ENCODE results near the gene PCDH12. TPM values are rescaled to one million over a fixed set of nuclear protein-coding genes. Genes with fewer than 3 reads are reported as not detected.

PCDH12 gene
- polyA plus RNA-seq, 1 experiment, result not detected

- Histone ChIP-seq H3K27ac (ENCODE audit: low read depth, low read length) (no peak overlapping the region), H3K9me3 (ENCODE audit: control insufficient read depth, insufficient read depth, low read length) (no peaks in the 10 kb centered on the region), H3K27me3 (ENCODE audit: control insufficient read depth, insufficient read depth, low read length) (peaks cover 7% of the 10 kb centered on the region), H3K4me3 (ENCODE audit: low read depth, low read length) (no peak overlapping the region)
- CTCF ChIA-PET, result interaction anchor here (0.9 to 10.2 kb wide), 5 partner anchors 10 to 280 kb away, joined by 3 to 80 read pairs (median 3); partner anchors contain the start of genes DELE1 and RNF14
- no peak for DNase-seq (ENCODE audit: low read depth, low spot score)
- TF ChIP-seq CTCF (IDR thresholded peaks at IDR 0.05; ENCODE audit: low read depth, low read length), result no peak
- POLR2A ChIA-PET, result interaction anchor here (1.2 kb wide), 1 partner anchor 17 kb away, joined by 3 read pairs; no protein-coding TSS in a partner anchor
Observed at GRCh38 chr5:141944076-141944475, 13.9 kb downstream of the PCDH12 start.

DNA sequence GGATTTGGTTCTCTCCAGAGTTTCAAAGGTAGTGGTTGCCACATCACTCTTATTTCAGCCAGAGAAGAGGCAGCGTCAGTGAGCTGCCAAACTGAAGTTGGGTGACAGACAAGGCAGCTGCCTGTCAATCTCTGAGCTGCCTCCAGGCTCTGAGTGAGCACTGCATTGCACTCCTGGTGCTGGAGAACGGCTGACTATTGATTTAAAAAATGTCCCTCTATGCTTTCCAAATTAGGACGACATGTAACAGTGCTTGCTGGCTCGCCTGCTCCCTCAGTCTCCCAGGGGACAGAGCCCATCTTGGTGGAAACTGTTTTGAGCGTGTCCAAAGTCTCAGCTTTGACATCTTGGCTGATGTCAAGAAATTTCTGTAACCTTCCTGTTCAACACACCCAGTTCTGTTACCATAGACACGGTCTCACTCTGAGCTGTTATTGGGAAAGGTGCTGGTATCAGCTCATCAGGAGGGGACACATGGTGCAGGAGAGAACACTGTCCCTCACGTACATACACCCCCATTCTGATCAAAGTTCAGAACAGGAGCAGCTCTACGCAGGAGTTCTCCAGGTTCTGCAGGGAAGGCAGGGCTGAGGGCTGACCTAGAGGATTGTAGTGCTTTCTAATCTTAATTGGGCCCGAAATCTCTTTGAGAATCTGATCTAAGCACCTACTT lies 15.7 kb downstream of the PCDH12 start:
- Histone ChIP-seq H3K27me3 (ENCODE audit: control insufficient read depth, insufficient read depth, low read length) (peaks cover 4% of the 10 kb centered on the region), H3K4me3 (ENCODE audit: low read depth, low read length) (no peak overlapping the region), H3K9me3 (ENCODE audit: control insufficient read depth, insufficient read depth, low read length) (no peaks in the 10 kb centered on the region), H3K27ac (ENCODE audit: low read depth, low read length) (no peak overlapping the region)
- no peak for DNase-seq (ENCODE audit: low read depth, low spot score)
- ChIA-PET POLR2A (interaction anchor here (0.7 kb wide), 1 partner anchor 19 kb away, joined by 4 read pairs; the partner anchor contains the start of gene DELE1), CTCF (interaction anchor here (1.1 to 10.2 kb wide), 2 partner anchors 18 to 279 kb away, joined by 3 to 80 read pairs; no protein-coding TSS in a partner anchor)
- no peak for TF ChIP-seq CTCF (IDR thresholded peaks at IDR 0.05; ENCODE audit: low read depth, low read length)

DNA sequence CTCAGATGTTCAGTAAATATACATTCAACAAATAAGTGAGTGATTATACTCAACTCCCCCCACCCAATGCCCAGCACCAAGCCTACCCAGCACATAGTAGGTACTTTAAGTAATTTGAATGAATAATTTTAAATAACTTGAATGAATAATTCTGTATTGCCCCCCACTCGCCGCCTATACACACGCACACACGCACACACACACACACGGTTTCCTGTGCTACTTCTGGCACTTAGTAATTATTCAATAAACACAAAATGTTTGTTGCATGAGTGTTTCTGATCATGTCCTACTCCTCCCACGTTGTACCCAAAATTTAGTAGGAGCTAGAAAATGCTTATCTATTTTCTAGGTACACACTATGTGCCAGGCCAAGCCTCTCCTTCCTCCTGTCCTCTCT lies 16.2 kb downstream of the PCDH12 start:
- H3K4me3 ChIP-seq (ENCODE audit: low read depth, low read length), result no peak overlapping the region
- ChIA-PET POLR2A (interaction anchor here (0.7 to 1.2 kb wide), 2 partner anchors 18 kb away, joined by 4 to 6 read pairs; partner anchors contain the start of gene DELE1), CTCF (interaction anchor here (0.6 to 10.2 kb wide), 6 partner anchors 17 to 279 kb away, joined by 3 to 80 read pairs (median 3); partner anchors contain the start of gene PCDH12)
- H3K27ac ChIP-seq (ENCODE audit: low read depth, low read length), result no peak overlapping the region
- peaks cover 4% of the 10 kb centered on the region for H3K27me3 ChIP-seq (ENCODE audit: control insufficient read depth, insufficient read depth, low read length)
- TF ChIP-seq CTCF (IDR thresholded peaks at IDR 0.05; ENCODE audit: low read depth, low read length), result no peak
- DNase-seq (ENCODE audit: low read depth, low spot score), result no peak
- H3K9me3 ChIP-seq (ENCODE audit: control insufficient read depth, insufficient read depth, low read length), result no peaks in the 10 kb centered on the region

DNA sequence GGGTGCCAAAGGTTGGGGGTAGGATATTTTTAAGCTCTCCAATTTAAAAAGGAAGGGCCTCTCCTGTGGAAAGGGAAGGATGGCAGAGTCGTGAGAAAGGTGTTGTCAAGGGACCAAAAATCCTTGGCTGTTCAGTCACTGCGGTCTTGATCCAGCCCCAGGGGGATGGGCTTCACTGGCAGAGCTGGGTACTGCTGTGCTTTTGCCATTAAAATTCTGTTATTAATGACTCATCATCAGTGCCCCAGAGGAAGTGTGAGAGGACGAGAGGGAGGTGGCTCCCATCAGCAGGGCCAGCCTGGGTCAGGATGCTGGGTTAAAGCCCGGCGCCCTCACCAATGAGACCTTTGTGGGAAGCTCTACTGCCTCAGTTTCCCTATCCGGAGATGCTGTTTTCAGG lies 16.7 kb downstream of the PCDH12 start:
- Histone ChIP-seq H3K27me3 (ENCODE audit: control insufficient read depth, insufficient read depth, low read length) (peaks cover 1% of the 10 kb centered on the region), H3K9me3 (ENCODE audit: control insufficient read depth, insufficient read depth, low read length) (no peaks in the 10 kb centered on the region), H3K27ac (ENCODE audit: low read depth, low read length) (no peak overlapping the region), H3K4me3 (ENCODE audit: low read depth, low read length) (no peak overlapping the region)
- DNase-seq (ENCODE audit: low read depth, low spot score), result no peak
- CTCF ChIA-PET, result interaction anchor here (0.6 to 10.2 kb wide), 5 partner anchors 17 to 249 kb away, joined by 3 to 80 read pairs (median 3); partner anchors contain the start of gene PCDH12
- POLR2A ChIA-PET, result interaction anchor here (1.2 kb wide), 1 partner anchor 17 kb away, joined by 6 read pairs; the partner anchor contains the start of gene DELE1
- no peak for TF ChIP-seq CTCF (IDR thresholded peaks at IDR 0.05; ENCODE audit: low read depth, low read length)

Data from AG04450 (cell line).